LNCaP clone FGC (cell line): ENCODE data around the gene BBX.
A peak's percentile ranks its signal among the peaks of the same experiment; 100 is the strongest.

Experiments used
- DNase-seq: peaks from one replicate; pipeline ENCODE4 v3.0.0-alpha.2; 2011; ENCODE audit warnings: low read depth
- H3K4me3 ChIP-seq: 2 replicates; pipeline ENCODE4 v1.5.1; 2011; ENCODE audit warnings: mild to moderate bottlenecking, low read depth, low read length, control low read depth
- TF ChIP-seq, protein P1 (sequence below): IDR thresholded peaks from 2 replicates; pipeline ENCODE4 v1.5.1; 2012; ENCODE audit warnings: mild to moderate bottlenecking; ENCODE audit not compliant: control insufficient read depth, insufficient read depth; ENCODE audit errors: extremely low read depth

The BBX gene

DNA sequence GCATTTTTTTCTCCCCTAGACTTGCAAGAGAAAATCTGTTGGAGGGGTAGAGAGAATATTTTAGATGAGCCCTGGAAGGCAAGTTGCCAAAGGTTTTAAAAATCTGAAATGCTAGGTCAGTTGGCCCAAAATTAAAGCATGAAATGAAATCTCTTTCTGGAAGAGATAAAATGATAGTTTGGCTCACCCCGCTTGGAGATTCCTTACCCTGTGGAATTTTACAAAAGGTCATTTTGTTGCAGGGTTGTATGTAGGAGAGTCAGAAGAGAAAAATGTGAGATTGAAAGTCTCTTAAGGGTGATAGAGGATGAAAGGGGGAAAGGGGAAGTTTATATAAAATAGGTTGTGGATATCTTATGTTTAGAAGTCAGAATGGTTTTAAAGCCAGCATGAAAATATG, 290.3 kb downstream of the BBX start:
- no peak for DNase-seq
- H3K4me3 ChIP-seq, result no peak overlapping the region
- TF ChIP-seq, protein P1, sequence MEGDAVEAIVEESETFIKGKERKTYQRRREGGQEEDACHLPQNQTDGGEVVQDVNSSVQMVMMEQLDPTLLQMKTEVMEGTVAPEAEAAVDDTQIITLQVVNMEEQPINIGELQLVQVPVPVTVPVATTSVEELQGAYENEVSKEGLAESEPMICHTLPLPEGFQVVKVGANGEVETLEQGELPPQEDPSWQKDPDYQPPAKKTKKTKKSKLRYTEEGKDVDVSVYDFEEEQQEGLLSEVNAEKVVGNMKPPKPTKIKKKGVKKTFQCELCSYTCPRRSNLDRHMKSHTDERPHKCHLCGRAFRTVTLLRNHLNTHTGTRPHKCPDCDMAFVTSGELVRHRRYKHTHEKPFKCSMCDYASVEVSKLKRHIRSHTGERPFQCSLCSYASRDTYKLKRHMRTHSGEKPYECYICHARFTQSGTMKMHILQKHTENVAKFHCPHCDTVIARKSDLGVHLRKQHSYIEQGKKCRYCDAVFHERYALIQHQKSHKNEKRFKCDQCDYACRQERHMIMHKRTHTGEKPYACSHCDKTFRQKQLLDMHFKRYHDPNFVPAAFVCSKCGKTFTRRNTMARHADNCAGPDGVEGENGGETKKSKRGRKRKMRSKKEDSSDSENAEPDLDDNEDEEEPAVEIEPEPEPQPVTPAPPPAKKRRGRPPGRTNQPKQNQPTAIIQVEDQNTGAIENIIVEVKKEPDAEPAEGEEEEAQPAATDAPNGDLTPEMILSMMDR, result no peak

DNA sequence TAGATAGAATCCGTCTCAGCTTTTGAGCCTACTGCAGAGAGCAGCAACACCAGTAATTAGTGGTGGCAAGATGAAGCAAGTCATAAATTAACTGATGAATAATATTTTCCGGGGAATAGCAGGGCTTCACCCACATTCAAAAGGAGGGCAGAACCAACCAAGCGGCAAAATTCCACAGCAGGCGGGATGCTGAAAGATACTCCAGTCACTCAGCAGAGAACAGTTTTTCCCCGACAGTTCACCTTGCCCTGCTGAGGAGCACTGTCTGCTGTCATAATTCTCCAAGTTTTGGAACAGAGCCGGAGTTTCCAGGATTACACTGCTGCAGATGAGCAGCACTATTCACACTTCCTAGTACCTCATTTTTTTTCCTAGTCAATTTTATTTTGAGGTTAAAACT, 293.3 kb downstream of the BBX start:
- no peak for DNase-seq
- H3K4me3 ChIP-seq, result no peak overlapping the region
- TF ChIP-seq, protein P1, result no peak

DNA sequence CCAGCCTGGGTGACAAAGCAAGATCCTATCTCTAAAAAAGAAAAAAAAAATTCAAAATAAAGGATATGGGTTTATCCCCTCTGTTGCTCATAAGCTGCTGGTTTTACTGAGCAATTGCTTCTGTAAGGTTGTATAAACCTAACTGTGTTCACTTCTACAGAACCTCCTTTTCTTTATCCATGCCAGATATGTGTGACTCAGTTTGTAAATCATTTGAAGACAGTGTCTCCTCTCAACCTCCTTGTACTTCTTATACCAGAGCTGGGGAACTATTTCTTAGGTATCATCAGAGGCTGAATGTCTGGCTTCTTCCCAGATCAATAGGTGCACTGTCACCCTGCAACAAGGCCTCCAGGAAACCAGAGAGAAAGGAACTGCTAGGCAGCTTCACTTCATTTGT, 294.3 kb downstream of the BBX start:
- TF ChIP-seq, protein P1, result no peak
- no peak overlapping the region for H3K4me3 ChIP-seq
- DNase-seq, result no peak

DNA sequence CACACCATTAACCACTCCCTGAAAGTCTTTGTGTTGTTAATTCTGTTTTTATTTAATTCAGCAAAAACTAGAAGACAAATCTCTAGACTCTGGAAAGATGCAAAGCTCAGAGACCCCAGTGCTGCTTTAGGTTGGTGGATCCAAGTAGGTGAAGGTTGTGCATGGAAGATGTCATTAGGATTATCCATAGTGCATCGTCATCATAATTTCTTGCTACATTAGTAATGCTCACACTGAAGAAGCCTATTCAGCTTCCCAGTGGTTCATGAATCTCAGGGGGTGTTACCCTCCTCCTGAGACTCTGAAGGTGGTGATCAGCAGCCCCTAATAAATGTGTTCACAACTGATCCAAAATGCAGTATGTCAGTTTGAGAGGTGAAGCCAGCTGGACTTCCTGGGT, 295.3 kb downstream of the BBX start:
- DNase-seq, result no peak

DNA sequence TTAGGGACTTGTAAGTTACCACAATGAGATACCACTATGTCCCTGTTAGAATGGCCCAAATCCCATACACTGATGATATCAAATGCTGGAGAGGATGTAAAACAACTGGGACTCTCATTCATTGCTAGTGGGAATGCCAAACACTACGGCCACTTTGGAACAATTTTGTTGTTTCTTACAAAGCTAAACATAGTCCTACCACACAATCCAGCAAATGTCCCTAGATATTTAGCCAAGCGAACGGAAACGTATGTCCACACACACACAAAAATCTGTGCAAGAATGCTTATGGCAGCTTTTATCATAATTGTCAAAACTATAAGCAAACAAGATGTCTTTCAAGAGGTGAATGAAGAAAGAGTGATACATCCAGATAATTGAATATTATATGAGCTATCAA, 296.9 kb downstream of the BBX start:
- H3K4me3 ChIP-seq, result no peak overlapping the region
- TF ChIP-seq, protein P1, result no peak
- DNase-seq, result no peak

More for the DNA sequence above, 295.3 kb downstream of the BBX start:
- TF ChIP-seq, protein P1, result no peak
- no peak overlapping the region for H3K4me3 ChIP-seq

DNA sequence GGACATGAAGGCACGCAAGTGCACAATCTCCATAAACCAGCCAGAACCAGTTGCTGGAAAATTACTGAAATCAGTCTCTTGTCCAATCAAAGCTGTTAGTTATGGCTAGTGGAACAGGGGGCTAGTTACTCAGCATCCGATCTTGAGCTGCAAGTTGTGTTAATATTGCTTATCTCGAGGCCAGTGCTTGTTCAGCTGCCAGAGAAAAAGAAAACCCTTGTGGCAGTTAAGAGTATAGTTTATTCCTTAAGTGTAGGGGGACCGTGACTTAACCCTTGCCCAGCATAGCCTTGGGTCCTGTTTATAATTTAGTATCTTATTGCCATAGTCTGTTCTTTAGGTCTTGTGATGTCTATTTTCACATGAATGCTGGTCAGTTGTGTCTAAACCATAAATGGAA, 299.5 kb downstream of the BBX start:
- TF ChIP-seq, protein P1, result no peak
- no peak for DNase-seq
- H3K4me3 ChIP-seq, result no peak overlapping the region

DNA sequence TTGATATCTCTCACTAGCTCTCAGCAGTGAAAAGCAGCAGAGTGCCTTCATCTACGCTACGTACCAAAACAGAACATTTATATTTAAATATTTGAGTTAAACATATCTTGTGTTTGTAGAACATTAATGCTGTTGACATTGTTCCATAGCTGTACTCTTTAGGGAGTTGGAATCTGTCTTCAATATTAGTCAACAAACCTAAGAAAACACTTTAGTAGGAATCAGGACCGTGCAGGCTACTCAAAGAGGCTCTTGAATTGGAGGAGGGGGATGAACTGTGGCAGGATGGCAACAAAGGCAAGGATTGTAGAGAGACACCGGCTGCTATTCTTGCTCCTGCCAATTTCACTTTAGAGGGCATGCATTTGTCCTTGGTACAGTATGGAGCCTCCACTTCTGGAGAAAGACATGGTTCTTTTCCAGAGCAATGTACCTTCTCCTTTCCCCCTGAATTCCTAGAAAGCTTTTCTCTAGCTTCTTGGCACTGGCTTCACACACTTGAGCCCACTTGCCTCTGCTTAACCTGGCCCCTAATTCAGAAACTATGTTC, 302.1 kb downstream of the BBX start:
- H3K4me3 ChIP-seq, result peak overlapping the region; percentile 20
- TF ChIP-seq, protein P1, result no peak
- peak; percentile 83 for DNase-seq
